Natural killer cell treated with Interleukin-12 subunit alpha and Interleukin-12 subunit beta and Interleukin-15 and Interleukin-18, amount 100 ng/mL, for 72 hours (primary cell): ENCODE data around the gene BRCC3. TPM values are rescaled to one million over a fixed set of nuclear protein-coding genes. Genes with fewer than 3 reads are reported as not detected.

Experiments
- ATAC-seq, 2 donors: fragments of 150-1000 bp; cut with Tn5 transposase in 1 of 2; sonication (Bioruptor Pico), chemical (Tn5 transposase) in 1 of 2; 2 replicates each; pipeline ENCODE4 v1.10.0; 2021
- DNase-seq: peaks from one replicate; pipeline ENCODE4 v3.0.0; 2022; ENCODE audit warnings: low spot score
- H3K27ac Mint-ChIP-seq, 2 donors: 1 replicate in 1 of 2; 2 replicates in 1 of 2; pipeline ENCODE4 v1.8.0; 2022; ENCODE audit warnings: mixed read lengths in 2 of 2, mild to moderate bottlenecking in 1 of 2, moderate library complexity in 1 of 2
- H3K27me3 Mint-ChIP-seq, 2 donors: 1 replicate in 1 of 2; 2 replicates in 1 of 2; pipeline ENCODE4 v1.8.0; 2022; ENCODE audit warnings: mixed read lengths in 2 of 2
- H3K36me3 Mint-ChIP-seq: one replicate; pipeline ENCODE4 v1.8.0; 2022; ENCODE audit warnings: mixed read lengths
- H3K4me1 Mint-ChIP-seq, 2 donors: 1 replicate in 1 of 2; 2 replicates in 1 of 2; pipeline ENCODE4 v1.8.0; 2022; ENCODE audit warnings: low read depth in 2 of 2, mixed read lengths in 2 of 2, mild to moderate bottlenecking in 1 of 2
- H3K4me3 Mint-ChIP-seq: one replicate; pipeline ENCODE4 v1.8.0; 2022; ENCODE audit warnings: mixed read lengths
- H3K9me3 Mint-ChIP-seq: 2 replicates; pipeline ENCODE4 v1.8.0; 2022; ENCODE audit warnings: mixed read lengths
- total RNA-seq, 2 donors: library from RNA; stranded (reverse); gene quantifications; one replicate each; pipeline ENCODE4 v1.2.3, GENCODE V29; 2022

Gene BRCC3
- 10 to 100 TPM; 34.5 to 36.1 TPM for total RNA-seq

GRCh38 chrX:155070975-155071693, at the start of gene BRCC3, which contains the start of the genes CMC4 and MTCP1:
BRCC3 (plus strand) TSS chrX:155071508; CDS start chrX:155071528, 20 bp downstream.
CMC4 (minus strand) TSS chrX:155071136; CDS start chrX:155064023, 7,113 bp downstream.
MTCP1 (minus strand) TSS chrX:155071136; CDS start chrX:155066010, 5,126 bp downstream.
- Mint-ChIP-seq H3K36me3 (peaks cover 22% of the 10 kb centered on the region), H3K27ac (peak within 1 kb of the TSS; percentile 78 to 82), H3K27me3 (peaks cover 0 to 6% of the 10 kb centered on the region in 2 donors), H3K4me1 (peaks cover 21 to 38% of the 10 kb centered on the region in 2 donors), H3K9me3 (no peaks in the 10 kb centered on the region), H3K4me3 (peak within 1 kb of the TSS; percentile 89)
- DNase-seq (peak; percentile 93), ATAC-seq (peak; percentile 96 to 97)

- H3K27me3 Mint-ChIP-seq: peaks cover 0 to 25% of the 10 kb centered on the region in 2 donors
- ATAC-seq: no peak
- H3K36me3 Mint-ChIP-seq: no peaks in the 10 kb centered on the region
- H3K27ac Mint-ChIP-seq: no peak within 1 kb of the TSS
- no peak within 1 kb of the TSS for H3K4me3 Mint-ChIP-seq
- no peaks in the 10 kb centered on the region for H3K4me1 Mint-ChIP-seq
- no peak for DNase-seq
- H3K9me3 Mint-ChIP-seq: no peaks in the 10 kb centered on the region
Observed at GRCh38 chrX:155022585-155022984, 48.7 kb upstream of the BRCC3 start, which contains the start of gene F8. F8 (minus strand) TSS chrX:155022723; CDS start chrX:155022552, 171 bp downstream.

GRCh38 chrX:155023907-155024833, 47.1 kb upstream of the BRCC3 start:
- ATAC-seq (no peak), DNase-seq (no peak)
- H3K9me3 Mint-ChIP-seq: no peaks in the 10 kb centered on the region
- no peak overlapping the region for H3K4me3 Mint-ChIP-seq
- no peak overlapping the region for H3K27ac Mint-ChIP-seq
- H3K4me1 Mint-ChIP-seq: peaks cover 4 to 9% of the 10 kb centered on the region in 2 donors
- H3K36me3 Mint-ChIP-seq: no peaks in the 10 kb centered on the region
- H3K27me3 Mint-ChIP-seq: peaks cover 0 to 23% of the 10 kb centered on the region in 2 donors

- DNase-seq (no peak), ATAC-seq (no peak)
- no peaks in the 10 kb centered on the region for H3K36me3 Mint-ChIP-seq
- H3K9me3 Mint-ChIP-seq: no peaks in the 10 kb centered on the region
- peak overlapping the region; percentile 40 to 95 for H3K27ac Mint-ChIP-seq
- H3K4me3 Mint-ChIP-seq: peak overlapping the region; percentile 51
- peaks cover 4 to 12% of the 10 kb centered on the region in 2 donors for H3K4me1 Mint-ChIP-seq
- H3K27me3 Mint-ChIP-seq: peaks cover 0 to 18% of the 10 kb centered on the region in 2 donors
Observed at GRCh38 chrX:155026420-155026726, 44.9 kb upstream of the BRCC3 start.

GRCh38 chrX:155026727-155027508, 44.4 kb upstream of the BRCC3 start, which contains the start of gene FUNDC2:
FUNDC2 (plus strand) TSS chrX:155026844; CDS start chrX:155026939, 95 bp downstream.
- H3K4me1 Mint-ChIP-seq: peaks cover 6 to 12% of the 10 kb centered on the region in 2 donors
- H3K9me3 Mint-ChIP-seq: no peaks in the 10 kb centered on the region
- peaks cover 0 to 17% of the 10 kb centered on the region in 2 donors for H3K27me3 Mint-ChIP-seq
- H3K4me3 Mint-ChIP-seq: peak within 1 kb of the TSS; percentile 89
- peak; percentile 94 to 96 for ATAC-seq
- peak within 1 kb of the TSS; percentile 89 to 95 for H3K27ac Mint-ChIP-seq
- no peaks in the 10 kb centered on the region for H3K36me3 Mint-ChIP-seq
- peak; percentile 96 for DNase-seq

GRCh38 chrX:155027509-155028066, 43.7 kb upstream of the BRCC3 start:
- no peaks in the 10 kb centered on the region for H3K36me3 Mint-ChIP-seq
- no peaks in the 10 kb centered on the region for H3K9me3 Mint-ChIP-seq
- H3K4me1 Mint-ChIP-seq: peaks cover 6 to 12% of the 10 kb centered on the region in 2 donors
- DNase-seq: no peak
- no peak for ATAC-seq
- peak overlapping the region; percentile 89 to 95 for H3K27ac Mint-ChIP-seq
- H3K27me3 Mint-ChIP-seq: peaks cover 0 to 13% of the 10 kb centered on the region in 2 donors
- H3K4me3 Mint-ChIP-seq: peak overlapping the region; percentile 89

- no peak for ATAC-seq
- no peaks in the 10 kb centered on the region for H3K36me3 Mint-ChIP-seq
- peak overlapping the region; percentile 89 for H3K4me3 Mint-ChIP-seq
- H3K27ac Mint-ChIP-seq: peak overlapping the region; percentile 89 to 95
- peaks cover 6 to 12% of the 10 kb centered on the region in 2 donors for H3K4me1 Mint-ChIP-seq
- no peak for DNase-seq
- no peaks in the 10 kb centered on the region for H3K9me3 Mint-ChIP-seq
- H3K27me3 Mint-ChIP-seq: peaks cover 0 to 12% of the 10 kb centered on the region in 2 donors
Observed at GRCh38 chrX:155028129-155028528, 43.2 kb upstream of the BRCC3 start.

- peak overlapping the region; percentile 38 to 61 for H3K27ac Mint-ChIP-seq
- H3K4me3 Mint-ChIP-seq: peak overlapping the region; percentile 89
- H3K27me3 Mint-ChIP-seq: peaks cover 0 to 8% of the 10 kb centered on the region in 2 donors
- H3K36me3 Mint-ChIP-seq: no peaks in the 10 kb centered on the region
- H3K9me3 Mint-ChIP-seq: no peaks in the 10 kb centered on the region
- no peak for ATAC-seq
- DNase-seq: no peak
- H3K4me1 Mint-ChIP-seq: peaks cover 6 to 12% of the 10 kb centered on the region in 2 donors
Observed at GRCh38 chrX:155028877-155029291, 42.4 kb upstream of the BRCC3 start.

- Mint-ChIP-seq H3K9me3 (no peaks in the 10 kb centered on the region), H3K36me3 (peaks cover 10% of the 10 kb centered on the region), H3K4me1 (peaks cover 9 to 12% of the 10 kb centered on the region in 2 donors), H3K27me3 (peaks cover 0 to 3% of the 10 kb centered on the region in 2 donors), H3K27ac (no peak overlapping the region), H3K4me3 (no peak overlapping the region)
- DNase-seq (no peak), ATAC-seq (no peak)
Observed at GRCh38 chrX:155031657-155032056, 39.7 kb upstream of the BRCC3 start.

GRCh38 chrX:155035688-155036087, 35.6 kb upstream of the BRCC3 start:
- no peak for ATAC-seq
- H3K27ac Mint-ChIP-seq: no peak overlapping the region
- H3K27me3 Mint-ChIP-seq: no peaks in the 10 kb centered on the region
- H3K4me1 Mint-ChIP-seq: peaks cover 10 to 21% of the 10 kb centered on the region in 2 donors
- H3K9me3 Mint-ChIP-seq: no peaks in the 10 kb centered on the region
- H3K36me3 Mint-ChIP-seq: peaks cover 24% of the 10 kb centered on the region
- DNase-seq: no peak
- H3K4me3 Mint-ChIP-seq: no peak overlapping the region

GRCh38 chrX:155046129-155046810, 25.0 kb upstream of the BRCC3 start:
- H3K27ac Mint-ChIP-seq: no peak overlapping the region
- H3K4me1 Mint-ChIP-seq: peaks cover 0 to 14% of the 10 kb centered on the region in 2 donors
- no peak overlapping the region for H3K4me3 Mint-ChIP-seq
- no peaks in the 10 kb centered on the region for H3K9me3 Mint-ChIP-seq
- H3K36me3 Mint-ChIP-seq: no peaks in the 10 kb centered on the region
- peaks cover 0 to 3% of the 10 kb centered on the region in 2 donors for H3K27me3 Mint-ChIP-seq
- ATAC-seq: no peak
- DNase-seq: no peak

- Mint-ChIP-seq H3K36me3 (peaks cover 5% of the 10 kb centered on the region), H3K4me1 (peaks cover 0 to 14% of the 10 kb centered on the region in 2 donors), H3K9me3 (no peaks in the 10 kb centered on the region), H3K4me3 (no peak overlapping the region), H3K27ac (no peak overlapping the region), H3K27me3 (peaks cover 0 to 3% of the 10 kb centered on the region in 2 donors)
- DNase-seq: no peak
- ATAC-seq: no peak
Observed at GRCh38 chrX:155046811-155047528, 24.3 kb upstream of the BRCC3 start.
